ENCODE data around the gene NIT1.

DNA sequence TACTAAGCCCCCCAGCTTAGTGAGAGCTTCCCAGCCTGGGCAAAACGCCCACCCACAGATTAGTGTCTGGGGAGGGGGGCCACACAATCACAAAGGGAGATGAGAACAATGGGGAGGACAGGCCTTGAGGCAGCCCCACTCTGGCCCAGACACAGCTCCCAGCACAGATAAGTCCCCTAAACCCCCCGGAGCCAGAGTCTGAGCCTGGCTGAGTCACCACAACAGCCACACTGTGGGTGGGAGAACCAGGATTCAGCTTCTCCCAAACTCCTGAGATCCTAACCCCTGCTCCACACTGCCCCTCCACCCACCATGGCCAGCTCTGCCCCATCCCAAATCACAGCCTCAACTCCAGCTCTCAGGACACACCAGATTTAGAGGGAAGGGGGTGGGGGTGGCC, 32.7 kb upstream of the NIT1 start:
- TF ChIP-seq EZH2 (IDR thresholded peaks at IDR 0.05; ENCODE audit: borderline replicate concordance) (no peak), CTCF (IDR thresholded peaks at IDR 0.05; ENCODE audit: poor library complexity) (no peak)
